SK-N-SH (cell line): ENCODE measurements around the gene SLC6A11. TPM values are rescaled to one million over a fixed set of nuclear protein-coding genes. Genes with fewer than 3 reads are reported as not detected.

Experiments used
- CTCF ChIA-PET: fragments of 300-600, 350-600 bp; formaldehyde crosslinking; extraction: SDS; loops from one replicate; lab custom pipeline; 2021; lab: Yijun Ruan, JAX
- POLR2A ChIA-PET: fragments of 350-600 bp; sonication (Branson Sonifier 250); formaldehyde crosslinking; extraction: SDS; loops from one replicate; lab custom pipeline; 2020; ENCODE audit warnings: antibody characterized with exemption, inconsistent platforms; lab: Yijun Ruan, JAX
- DNase-seq: peaks from one replicate; pipeline ENCODE4 v3.0.0; 2012
- H2AFZ ChIP-seq: fragments of 200-600 bp; sonication (generic); 2 replicates; pipeline ENCODE4 v1.8.1; 2016; ENCODE audit warnings: antibody characterized with exemption, mild to moderate bottlenecking, low read depth
- H3F3A ChIP-seq: fragments of 200-600 bp; sonication (generic); replicated peaks from 2 replicates; pipeline ENCODE3; 2016; ENCODE audit warnings: antibody characterized with exemption, mild to moderate bottlenecking; ENCODE audit not compliant: insufficient read depth
- H3K27ac ChIP-seq, 2 experiments: fragments of 200-500 bp in 1 of 2; fragments of 200-600 bp in 1 of 2; sonication (Bioruptor generic) in 1 of 2; sonication (generic), shearing (Covaris generic) in 1 of 2; 2 replicates each; pipeline versions ENCODE4 v1.5.1 to v1.6.1; 2014 to 2016; ENCODE audit warnings: low read depth in 2 of 2, inconsistent platforms in 1 of 2, low read length in 1 of 2, mild to moderate bottlenecking in 1 of 2, mixed read lengths in 1 of 2
- H3K27me3 ChIP-seq: fragments of 200-600 bp; sonication (generic), shearing (Covaris generic); 2 replicates; pipeline ENCODE4 v1.6.1; 2016; ENCODE audit warnings: mixed run types; ENCODE audit not compliant: insufficient read depth
- H3K36me3 ChIP-seq, 2 experiments: fragments of 200-500 bp in 1 of 2; fragments of 200-600 bp in 1 of 2; sonication (Bioruptor generic) in 1 of 2; sonication (generic) in 1 of 2; replicated peaks in 1 of 2; 2 replicates each; pipeline versions ENCODE3 to v1.5.1; 2014 to 2016; ENCODE audit warnings: low read length in 1 of 2, mild to moderate bottlenecking in 1 of 2; ENCODE audit not compliant: insufficient read depth in 2 of 2, control insufficient read depth in 1 of 2
- H3K4me1 ChIP-seq, 2 experiments: fragments of 200-500 bp in 1 of 2; fragments of 200-600 bp in 1 of 2; sonication (Bioruptor generic) in 1 of 2; sonication (generic), shearing (Covaris generic) in 1 of 2; 2 replicates each; pipeline versions ENCODE4 v1.5.1 to v1.6.1; 2014 to 2016; ENCODE audit warnings: low read depth in 1 of 2, low read length in 1 of 2, mixed run types in 1 of 2; ENCODE audit not compliant: insufficient read depth in 2 of 2, control insufficient read depth in 1 of 2
- H3K4me2 ChIP-seq: fragments of 200-600 bp; sonication (generic), shearing (Covaris generic); 2 replicates; pipeline ENCODE4 v1.6.1; 2017; ENCODE audit warnings: mixed run types
- H3K4me3 ChIP-seq, 2 experiments: fragments of 200-500 bp in 1 of 2; fragments of 200-600 bp in 1 of 2; sonication (Bioruptor generic) in 1 of 2; sonication (generic), shearing (Covaris generic) in 1 of 2; 2 replicates each; pipeline versions ENCODE4 v1.5.1 to v1.8.1; 2014 to 2016; ENCODE audit warnings: low read depth in 2 of 2, inconsistent platforms in 1 of 2, low read length in 1 of 2, mild to moderate bottlenecking in 1 of 2, mixed read lengths in 1 of 2, moderate library complexity in 1 of 2
- H3K79me2 ChIP-seq: fragments of 200-600 bp; sonication (generic); 2 replicates; pipeline ENCODE4 v1.8.1; 2017; ENCODE audit warnings: mild to moderate bottlenecking; ENCODE audit not compliant: insufficient read depth
- H3K9ac ChIP-seq: fragments of 200-600 bp; sonication (generic); 2 replicates; pipeline ENCODE4 v1.6.1; 2017; ENCODE audit warnings: mixed run types
- H3K9me2 ChIP-seq: fragments of 200-600 bp; sonication (generic); 2 replicates; pipeline ENCODE4 v1.6.1; 2017; ENCODE audit warnings: mixed run types
- H3K9me3 ChIP-seq: fragments of 200-600 bp; sonication (generic); 2 replicates; pipeline ENCODE4 v1.6.1; 2017; ENCODE audit warnings: mixed run types, mild to moderate bottlenecking, moderate library complexity
- H4K20me1 ChIP-seq: fragments of 200-600 bp; sonication (generic); 2 replicates; pipeline ENCODE4 v1.6.1; 2017; ENCODE audit warnings: mild to moderate bottlenecking, mixed run types; ENCODE audit not compliant: insufficient read depth
- CHD2 ChIP-seq: fragments of 150-350 bp; IDR thresholded peaks from 2 replicates; pipeline ENCODE4 v1.6.1; 2018; ENCODE audit warnings: low read length; ENCODE audit not compliant: partially characterized antibody
- CTCF ChIP-seq: fragments of 200-600 bp; sonication (generic); IDR thresholded peaks from 2 replicates; pipeline ENCODE4 v1.6.1; 2017; ENCODE audit warnings: antibody characterized with exemption, mild to moderate bottlenecking, moderate library complexity
- ELF1 ChIP-seq: IDR thresholded peaks from 2 replicates; pipeline ENCODE4 v1.4.0; 2012
- FOXM1 ChIP-seq: IDR thresholded peaks from 2 replicates; pipeline ENCODE4 v1.4.0; 2012; ENCODE audit warnings: low read depth, mild to moderate bottlenecking
- GABPA ChIP-seq: IDR thresholded peaks from 2 replicates; pipeline ENCODE4 v1.4.0; 2012; ENCODE audit warnings: low read depth, mild to moderate bottlenecking
- GATA2 ChIP-seq: sonication (generic); formaldehyde crosslinking; IDR thresholded peaks from 2 replicates; pipeline ENCODE4 v1.5.0; 2020; ENCODE audit warnings: mild to moderate bottlenecking, missing genetic modification reagents
- JUND ChIP-seq: IDR thresholded peaks from 2 replicates; pipeline ENCODE4 v1.4.0; 2012
- MXI1 ChIP-seq: IDR thresholded peaks from 2 replicates; pipeline ENCODE4 v1.6.1; 2012; ENCODE audit warnings: mild to moderate bottlenecking, low read depth, low read length, improper control_type of control experiment
- REST ChIP-seq: IDR thresholded peaks from 2 replicates; pipeline ENCODE4 v1.6.1; 2012; ENCODE audit warnings: mild to moderate bottlenecking, low read depth, low read length, moderate library complexity
- RXRA ChIP-seq: IDR thresholded peaks from 2 replicates; pipeline ENCODE4 v1.4.0; 2012; ENCODE audit warnings: low read depth, mild to moderate bottlenecking, borderline replicate concordance
- SIN3A ChIP-seq: IDR thresholded peaks from 2 replicates; pipeline ENCODE4 v1.6.1; 2012; ENCODE audit warnings: low read depth, mild to moderate bottlenecking, low read length, moderate library complexity, borderline replicate concordance
- TCF12 ChIP-seq: IDR thresholded peaks from 2 replicates; pipeline ENCODE4 v1.4.0; 2012
- TEAD4 ChIP-seq: IDR thresholded peaks from 2 replicates; pipeline ENCODE4 v1.4.0; 2012; ENCODE audit warnings: mild to moderate bottlenecking, borderline replicate concordance; ENCODE audit not compliant: insufficient read depth
- WGBS: methylation state at CpG from one replicate; pipeline ENCODE4 v1.1.6; 2017; ENCODE audit warnings: low lambda C conversion rate; 5-methylcytosine and 5-hydroxymethylcytosine counted together
- polyA plus RNA-seq, 3 experiments: library from polyadenylated mRNA; depleted of rRNA; stranded (reverse); fragments of >200 nt; gene quantifications; 2 replicates each; pipeline ENCODE4 v1.2.3, GENCODE V29; 2012
- TF ChIP-seq, protein P1 (sequence below): fragments of 150-350 bp; IDR thresholded peaks from 2 replicates; pipeline ENCODE4 v1.6.1; 2017; ENCODE audit warnings: antibody characterized with exemption, low read length, low read depth, borderline replicate concordance
- TF ChIP-seq, protein P2 (sequence below): IDR thresholded peaks from 2 replicates; pipeline ENCODE4 v1.4.0; 2012; ENCODE audit warnings: low read depth, borderline replicate concordance
- TF ChIP-seq, protein P3 (sequence below): IDR thresholded peaks from 2 replicates; pipeline ENCODE4; 2012

SLC6A11 gene
- polyA plus RNA-seq, 1 of the 3 experiments (the other 2 are of a cell fraction): 0.03 TPM

DNA sequence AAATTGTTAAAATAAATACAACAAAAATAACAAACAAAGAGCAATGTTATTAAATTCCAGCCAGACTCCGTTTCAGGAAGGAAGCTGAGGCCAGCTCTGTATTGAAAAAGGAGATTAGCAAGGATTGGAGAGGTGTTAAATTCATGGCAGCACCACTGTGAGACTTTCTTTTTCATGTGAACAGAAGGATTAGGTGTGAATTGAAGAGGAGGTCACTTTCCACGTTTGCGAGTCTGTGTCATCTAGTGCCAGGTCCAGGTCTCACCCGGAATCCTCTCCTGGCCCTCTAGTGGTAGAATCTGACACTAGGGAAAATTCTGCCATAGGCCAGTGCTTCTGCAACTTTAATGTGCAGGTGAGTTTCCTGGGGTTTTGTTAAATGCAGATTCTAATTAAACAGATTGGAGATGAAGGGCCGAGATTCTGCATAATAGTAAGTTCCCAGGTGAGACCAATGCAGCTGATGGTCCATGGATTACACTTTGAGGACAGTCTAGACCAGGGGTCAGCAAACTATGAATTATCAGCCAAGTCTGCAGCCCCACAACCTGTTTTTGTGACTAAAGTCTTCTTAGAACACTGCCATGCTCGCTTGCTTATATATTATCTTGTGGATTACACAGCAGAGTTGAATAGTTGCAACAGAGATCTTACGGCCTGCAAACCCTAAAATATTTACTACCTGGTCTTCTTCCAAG is 167.3 kb downstream of the SLC6A11 start (continued):
- no peak for TF ChIP-seq GABPA
- no peak for TF ChIP-seq MXI1

DNA sequence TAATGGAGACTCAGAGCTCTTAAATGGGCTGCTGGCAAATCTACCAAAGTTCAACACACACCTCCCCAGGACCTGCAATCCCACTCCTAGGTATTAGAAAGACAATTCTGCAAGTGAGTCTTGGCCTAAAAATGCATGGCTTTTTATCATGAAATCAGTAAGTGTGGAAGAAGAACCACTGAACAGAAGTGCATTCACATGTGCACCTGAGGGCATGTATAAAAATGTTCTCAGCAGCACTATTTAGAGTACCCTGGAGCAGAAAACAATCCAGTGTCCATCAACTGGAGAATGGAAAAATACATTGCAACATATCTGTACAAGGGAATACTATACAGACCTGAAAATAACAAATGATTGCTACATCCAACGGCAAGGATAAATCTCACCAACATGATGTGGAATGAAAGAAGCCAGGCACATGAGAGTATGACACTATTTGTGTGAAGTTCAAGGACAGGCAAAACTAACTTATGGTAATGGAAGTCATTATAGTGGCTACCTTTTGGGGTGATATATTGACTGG is 168.4 kb downstream of the SLC6A11 start:
- POLR2A ChIA-PET: no interaction called here
- Histone ChIP-seq H3K4me3 (no peak overlapping the region), H3K9me3 (no peaks in the 10 kb centered on the region), H3K27me3 (no peaks in the 10 kb centered on the region), H3K27ac (no peak overlapping the region), H3F3A (no peaks in the 10 kb centered on the region), H3K9me2 (no peaks in the 10 kb centered on the region), H2AFZ (no peak overlapping the region), H4K20me1 (no peaks in the 10 kb centered on the region), H3K36me3 (no peaks in the 10 kb centered on the region), H3K9ac (no peak overlapping the region), H3K4me2 (no peak overlapping the region), H3K4me1 (no peaks in the 10 kb centered on the region), H3K79me2 (no peaks in the 10 kb centered on the region)
- DNase-seq: no peak
- TF ChIP-seq CTCF (no peak), TEAD4 (no peak), GATA2 (CRISPR knock-in tag) (no peak), CHD2 (no peak), RXRA (no peak), MXI1 (no peak), JUND (no peak), REST (no peak), GABPA (no peak), FOXM1 (no peak), TCF12 (no peak), ELF1 (no peak), SIN3A (no peak)
- TF ChIP-seq, protein P1, sequence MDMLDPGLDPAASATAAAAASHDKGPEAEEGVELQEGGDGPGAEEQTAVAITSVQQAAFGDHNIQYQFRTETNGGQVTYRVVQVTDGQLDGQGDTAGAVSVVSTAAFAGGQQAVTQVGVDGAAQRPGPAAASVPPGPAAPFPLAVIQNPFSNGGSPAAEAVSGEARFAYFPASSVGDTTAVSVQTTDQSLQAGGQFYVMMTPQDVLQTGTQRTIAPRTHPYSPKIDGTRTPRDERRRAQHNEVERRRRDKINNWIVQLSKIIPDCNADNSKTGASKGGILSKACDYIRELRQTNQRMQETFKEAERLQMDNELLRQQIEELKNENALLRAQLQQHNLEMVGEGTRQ: no peak
- TF ChIP-seq, protein P2, sequence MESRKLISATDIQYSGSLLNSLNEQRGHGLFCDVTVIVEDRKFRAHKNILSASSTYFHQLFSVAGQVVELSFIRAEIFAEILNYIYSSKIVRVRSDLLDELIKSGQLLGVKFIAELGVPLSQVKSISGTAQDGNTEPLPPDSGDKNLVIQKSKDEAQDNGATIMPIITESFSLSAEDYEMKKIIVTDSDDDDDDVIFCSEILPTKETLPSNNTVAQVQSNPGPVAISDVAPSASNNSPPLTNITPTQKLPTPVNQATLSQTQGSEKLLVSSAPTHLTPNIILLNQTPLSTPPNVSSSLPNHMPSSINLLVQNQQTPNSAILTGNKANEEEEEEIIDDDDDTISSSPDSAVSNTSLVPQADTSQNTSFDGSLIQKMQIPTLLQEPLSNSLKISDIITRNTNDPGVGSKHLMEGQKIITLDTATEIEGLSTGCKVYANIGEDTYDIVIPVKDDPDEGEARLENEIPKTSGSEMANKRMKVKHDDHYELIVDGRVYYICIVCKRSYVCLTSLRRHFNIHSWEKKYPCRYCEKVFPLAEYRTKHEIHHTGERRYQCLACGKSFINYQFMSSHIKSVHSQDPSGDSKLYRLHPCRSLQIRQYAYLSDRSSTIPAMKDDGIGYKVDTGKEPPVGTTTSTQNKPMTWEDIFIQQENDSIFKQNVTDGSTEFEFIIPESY: no peak
- TF ChIP-seq, protein P3, sequence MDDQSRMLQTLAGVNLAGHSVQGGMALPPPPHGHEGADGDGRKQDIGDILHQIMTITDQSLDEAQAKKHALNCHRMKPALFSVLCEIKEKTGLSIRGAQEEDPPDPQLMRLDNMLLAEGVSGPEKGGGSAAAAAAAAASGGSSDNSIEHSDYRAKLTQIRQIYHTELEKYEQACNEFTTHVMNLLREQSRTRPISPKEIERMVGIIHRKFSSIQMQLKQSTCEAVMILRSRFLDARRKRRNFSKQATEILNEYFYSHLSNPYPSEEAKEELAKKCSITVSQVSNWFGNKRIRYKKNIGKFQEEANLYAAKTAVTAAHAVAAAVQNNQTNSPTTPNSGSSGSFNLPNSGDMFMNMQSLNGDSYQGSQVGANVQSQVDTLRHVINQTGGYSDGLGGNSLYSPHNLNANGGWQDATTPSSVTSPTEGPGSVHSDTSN: no peak
- CTCF ChIA-PET: interaction anchor here (0.9 to 11.8 kb wide), 8 partner anchors 9 to 226 kb away, joined by 4 to 102 read pairs (median 8); no protein-coding TSS in a partner anchor
- WGBS: 20% methylated on average over 1 of the region's 1 CpG
